HL-60/S4 (cell line): ENCODE data around the gene ITGA11.
"Not testable (repeated sequence)": the region's sequence is repeated elsewhere in the genome, so short reads cannot be mapped to it uniquely, and the experiment has no call there.

Source experiments
- in situ Hi-C: fragments of 300-500 bp; cut with MboI; formaldehyde crosslinking; loops from 2 replicates; pipeline ENCODE4 v1.14.3; 2022; ENCODE audit warnings: low sequenced_read_pairs

Gene ITGA11

DNA sequence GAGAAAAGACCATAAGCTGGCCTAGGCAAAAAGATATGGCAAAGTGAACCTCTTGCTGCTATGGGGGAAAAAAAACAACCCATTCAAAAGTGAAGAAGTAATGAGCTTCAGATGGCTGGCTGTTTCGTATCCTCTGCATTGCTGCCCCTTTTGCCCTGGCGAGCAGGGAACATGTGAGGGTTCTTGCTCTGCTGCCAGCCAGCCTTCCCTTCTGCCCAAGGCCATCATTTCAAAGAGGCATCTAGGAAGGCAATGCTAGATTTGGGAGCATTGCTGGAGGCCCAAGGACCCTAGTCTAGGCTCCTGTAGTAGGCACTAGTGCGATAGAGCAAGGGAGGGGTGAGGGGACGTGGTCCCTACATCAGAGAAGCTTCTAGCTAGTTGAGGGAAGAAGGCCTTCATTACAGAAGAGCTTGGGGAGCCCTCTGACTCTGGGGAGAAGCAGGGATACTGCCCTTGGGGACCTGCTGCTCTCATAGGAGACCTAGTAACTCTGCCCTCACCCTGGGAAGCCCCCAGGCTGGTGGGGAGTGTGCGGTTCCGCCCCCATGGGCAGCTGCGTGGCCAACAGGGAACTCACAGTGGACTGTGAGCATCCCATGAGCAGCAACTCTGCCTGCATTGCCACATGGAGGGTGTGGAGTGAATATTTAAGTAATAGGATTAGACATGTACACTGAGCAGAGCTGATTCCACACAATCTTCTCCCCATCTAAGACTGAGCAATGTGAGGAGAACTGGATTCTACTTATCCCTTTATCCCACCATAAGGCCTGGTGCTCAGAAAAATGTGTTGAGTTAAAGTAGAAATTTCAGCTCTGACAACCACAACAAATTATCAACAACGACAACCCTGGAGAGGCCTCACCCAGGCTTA lies 21.3 kb downstream of the ITGA11 start:
- in situ Hi-C loops: no loop called here

DNA sequence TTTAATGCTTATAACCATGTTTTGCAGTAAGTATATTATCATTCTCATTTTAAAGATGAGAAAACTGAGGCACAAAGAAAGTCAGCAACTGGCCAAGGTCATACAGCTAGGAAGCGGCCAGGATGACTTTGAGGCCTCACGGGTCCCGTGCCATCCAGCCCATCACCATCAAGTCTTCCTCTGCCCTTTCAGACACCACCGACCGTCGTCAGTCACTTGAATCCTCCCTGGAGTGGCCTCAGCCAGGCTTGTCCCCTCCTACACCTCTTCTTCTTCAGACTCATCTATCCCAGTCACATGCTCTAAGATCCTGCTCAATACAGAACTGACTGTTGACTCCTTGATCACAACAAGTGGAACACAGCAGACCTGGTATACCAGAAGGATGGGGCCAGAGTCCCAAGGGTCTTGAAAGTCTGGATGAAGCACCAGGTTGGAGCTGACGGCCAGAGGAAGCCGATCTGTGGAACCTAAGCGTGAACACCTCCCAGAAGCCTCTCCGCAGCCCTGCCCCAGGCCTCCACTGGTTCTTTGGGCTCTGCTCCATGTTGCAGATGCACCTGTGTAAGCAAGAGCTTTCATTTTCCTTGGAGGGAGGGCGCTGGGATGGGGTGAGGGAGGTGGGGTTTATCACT lies 22.1 kb downstream of the ITGA11 start:
- in situ Hi-C loops: no loop called here

- in situ Hi-C loops: no loop called here
These were observed 23.0 kb downstream of the ITGA11 start for GRCh38 chr15:68408971-68409370.

DNA sequence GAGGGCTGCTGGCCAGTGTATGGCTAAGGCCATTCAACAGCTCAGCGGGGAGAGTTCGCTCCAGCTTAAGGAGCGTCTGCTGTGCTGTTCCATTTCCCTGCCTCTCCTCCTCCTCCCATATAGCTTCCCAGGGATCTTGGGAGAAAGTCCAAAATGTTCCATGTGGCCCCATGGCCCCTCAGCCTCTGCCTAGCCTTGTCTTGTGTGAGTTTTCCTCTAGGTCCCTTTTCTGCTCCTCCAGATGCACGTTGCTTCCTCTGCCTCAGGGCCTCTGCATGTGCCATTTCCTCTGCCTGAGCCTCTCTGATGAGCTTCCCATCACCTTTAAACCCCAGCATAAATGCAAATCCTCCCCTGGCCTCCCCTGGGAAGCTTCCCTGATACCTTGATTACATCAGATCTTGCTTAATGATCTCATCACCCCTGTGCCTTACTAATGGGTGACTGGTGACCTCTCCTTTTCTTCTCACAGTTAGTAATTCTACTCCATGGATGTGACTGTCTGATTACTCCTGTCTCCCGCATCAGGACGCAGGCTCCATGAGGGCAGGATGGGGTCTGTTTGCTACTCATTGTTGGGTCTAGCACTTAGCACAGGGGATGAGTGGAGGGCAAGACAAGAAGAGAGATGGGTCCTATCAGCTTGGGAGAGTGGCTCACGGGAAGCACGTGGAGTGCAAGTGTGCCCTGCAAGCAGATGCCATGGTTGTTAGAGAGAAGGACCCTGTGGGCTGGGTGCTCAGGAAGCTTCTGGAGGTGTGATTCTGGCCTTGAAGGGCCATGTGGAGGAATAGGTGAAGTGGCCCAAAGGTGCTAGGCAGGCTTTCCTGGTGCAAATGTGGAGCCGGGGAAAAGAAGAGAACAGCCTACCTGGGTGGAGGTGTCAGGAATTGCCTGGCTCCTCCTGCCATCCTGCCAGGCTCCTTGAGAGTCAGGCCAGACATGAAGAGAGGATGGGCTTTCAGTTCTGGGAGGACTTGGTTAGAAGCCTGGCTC lies 23.8 kb downstream of the ITGA11 start:
- in situ Hi-C loops: no loop called here

DNA sequence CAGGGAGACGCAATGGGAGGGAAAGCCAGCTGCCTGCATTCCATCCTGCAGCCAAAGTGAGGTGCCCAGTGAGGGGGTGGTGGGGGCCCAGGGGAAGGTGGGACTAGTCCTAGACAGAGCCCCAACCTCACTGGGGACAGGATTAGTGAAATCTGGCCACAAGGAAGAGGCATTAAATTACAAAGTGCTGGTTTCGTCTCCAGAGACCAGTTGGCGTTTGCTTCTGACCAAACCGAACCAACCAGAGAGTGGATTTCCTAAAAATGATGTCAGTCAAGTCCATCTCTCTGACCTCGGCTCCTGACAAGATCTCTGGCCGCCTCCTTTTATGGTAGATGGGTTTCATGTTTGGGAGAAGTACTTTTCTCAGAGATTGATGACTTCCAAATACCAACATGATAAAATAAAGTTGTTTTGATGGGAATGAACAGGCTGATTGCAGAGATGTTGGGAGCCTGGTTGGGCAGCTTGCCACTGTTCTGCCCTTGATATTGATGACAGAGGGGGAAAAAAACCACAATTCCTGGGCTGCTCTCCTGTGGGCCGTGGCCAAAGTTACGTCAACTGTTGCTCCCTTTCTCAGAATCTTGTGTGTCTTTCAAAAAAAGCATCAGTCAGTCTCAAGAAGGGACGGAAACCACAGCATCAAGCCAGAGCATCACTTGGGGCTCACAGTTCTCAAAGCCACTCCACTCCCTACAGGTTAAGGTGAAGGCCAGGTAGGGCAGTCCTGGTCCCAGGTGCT lies 24.6 kb downstream of the ITGA11 start:
- in situ Hi-C loops: no loop called here

DNA sequence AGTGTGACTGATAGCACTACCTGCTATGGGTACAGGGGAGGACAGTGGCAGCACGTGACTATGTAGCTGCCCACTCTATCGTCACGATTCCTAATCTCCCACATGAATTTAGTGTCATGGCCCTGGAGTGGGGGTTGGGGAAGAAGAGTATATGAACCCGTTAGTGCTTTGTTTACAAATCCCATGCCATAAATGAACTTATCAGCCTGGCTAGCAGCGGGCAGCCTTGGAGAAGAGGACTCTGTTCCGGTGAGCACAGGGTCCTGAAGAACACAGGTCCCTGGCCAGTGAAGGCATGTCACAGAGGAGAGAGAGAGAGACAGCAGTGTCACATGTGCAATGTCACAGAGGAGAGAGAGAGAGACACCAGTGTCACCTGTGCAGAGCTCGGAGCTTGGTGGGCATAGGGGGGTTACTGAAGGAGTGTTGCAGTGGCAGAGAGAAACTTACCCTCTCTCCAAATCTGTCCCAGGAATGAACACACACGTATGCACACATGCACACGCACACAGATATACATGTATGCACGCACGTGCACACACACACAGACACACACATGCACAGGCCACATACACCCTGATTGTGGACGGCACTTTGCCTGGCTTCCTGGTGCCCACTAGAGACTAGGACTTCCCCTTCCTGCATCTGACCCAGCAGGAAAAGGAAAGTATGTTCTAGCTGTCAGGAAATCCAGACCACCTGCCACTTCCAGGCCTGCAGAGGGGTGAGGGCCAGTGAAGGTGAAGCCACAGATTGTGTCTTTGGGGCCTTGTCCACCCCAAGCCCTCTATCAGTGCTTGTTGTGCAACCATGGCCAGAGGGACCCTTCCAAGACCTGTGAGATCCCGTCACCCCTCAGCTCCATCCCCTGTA lies 26.3 kb downstream of the ITGA11 start:
- in situ Hi-C loops: no loop called here

DNA sequence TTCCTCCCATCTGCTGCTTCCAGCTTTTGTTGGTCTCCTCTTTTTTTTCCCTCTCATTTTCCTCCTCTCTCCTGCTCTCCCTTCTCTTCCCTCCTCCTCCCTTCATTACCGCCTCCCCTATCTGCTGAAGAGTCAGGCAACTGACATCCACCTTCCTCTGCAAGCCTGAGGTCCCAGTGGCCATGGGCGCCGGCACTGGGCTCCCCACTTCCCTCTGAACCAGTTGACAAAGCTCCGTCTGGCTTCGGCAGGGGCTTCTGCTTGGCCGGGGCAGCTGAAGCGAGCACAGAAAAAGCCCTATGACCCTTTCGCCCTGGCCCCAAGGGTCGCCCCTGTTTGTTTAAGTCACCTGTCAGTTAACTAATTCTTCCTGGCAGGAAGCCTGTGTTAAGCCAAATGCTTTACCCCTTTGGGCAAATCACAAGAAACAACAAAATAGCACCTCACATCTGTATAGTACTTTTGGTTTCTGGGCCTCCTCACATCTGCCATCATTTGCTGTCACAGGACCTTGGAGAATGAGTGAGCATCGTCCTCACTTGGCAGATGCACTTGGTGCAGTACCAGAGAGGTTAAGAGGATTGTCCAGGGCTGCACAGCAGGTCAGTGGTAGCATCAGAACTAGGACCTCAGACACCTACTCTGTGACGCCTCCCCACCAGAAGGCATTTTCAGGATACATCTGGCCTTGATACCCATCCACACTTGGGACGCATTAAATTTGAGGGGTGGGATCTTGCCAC lies 27.7 kb downstream of the ITGA11 start:
- in situ Hi-C loops: no loop called here

DNA sequence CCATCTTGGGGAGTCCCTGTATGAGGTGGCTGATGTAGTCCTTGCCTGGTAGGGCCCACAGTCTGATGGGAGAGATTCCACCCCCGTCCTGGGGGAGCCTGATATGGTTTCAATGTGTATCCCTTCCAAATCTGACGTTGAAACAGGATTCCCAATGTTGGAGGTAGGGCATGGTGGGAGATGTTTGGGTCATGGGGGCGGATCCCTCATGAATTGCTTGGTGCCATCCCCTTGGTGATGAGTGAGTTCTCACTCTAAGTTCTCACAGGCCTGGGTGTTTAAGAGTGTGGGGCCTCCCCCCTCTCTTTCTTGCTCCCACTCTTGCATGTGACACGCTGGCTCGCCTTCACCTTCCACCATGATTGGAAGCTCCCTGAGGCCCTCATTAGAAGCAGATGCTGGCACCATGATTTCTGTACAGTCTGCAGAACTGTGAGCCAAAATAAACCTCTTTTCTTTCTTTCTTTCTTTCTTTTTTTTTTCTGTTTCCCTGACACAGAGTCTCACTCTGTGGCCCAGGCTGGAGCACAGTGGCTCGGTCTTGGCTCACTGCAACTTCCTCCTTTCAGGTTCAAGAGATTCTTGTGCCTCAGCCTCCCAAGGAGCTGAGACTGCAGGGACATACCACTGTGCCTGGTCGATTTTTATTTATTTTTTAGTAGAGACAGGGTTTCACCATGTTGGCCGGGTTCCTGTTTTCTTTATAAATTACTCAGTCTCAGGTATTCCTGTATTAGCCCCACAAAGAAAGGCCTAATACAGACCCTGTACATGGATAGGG lies 28.6 kb downstream of the ITGA11 start:
- in situ Hi-C loops: no loop called here

DNA sequence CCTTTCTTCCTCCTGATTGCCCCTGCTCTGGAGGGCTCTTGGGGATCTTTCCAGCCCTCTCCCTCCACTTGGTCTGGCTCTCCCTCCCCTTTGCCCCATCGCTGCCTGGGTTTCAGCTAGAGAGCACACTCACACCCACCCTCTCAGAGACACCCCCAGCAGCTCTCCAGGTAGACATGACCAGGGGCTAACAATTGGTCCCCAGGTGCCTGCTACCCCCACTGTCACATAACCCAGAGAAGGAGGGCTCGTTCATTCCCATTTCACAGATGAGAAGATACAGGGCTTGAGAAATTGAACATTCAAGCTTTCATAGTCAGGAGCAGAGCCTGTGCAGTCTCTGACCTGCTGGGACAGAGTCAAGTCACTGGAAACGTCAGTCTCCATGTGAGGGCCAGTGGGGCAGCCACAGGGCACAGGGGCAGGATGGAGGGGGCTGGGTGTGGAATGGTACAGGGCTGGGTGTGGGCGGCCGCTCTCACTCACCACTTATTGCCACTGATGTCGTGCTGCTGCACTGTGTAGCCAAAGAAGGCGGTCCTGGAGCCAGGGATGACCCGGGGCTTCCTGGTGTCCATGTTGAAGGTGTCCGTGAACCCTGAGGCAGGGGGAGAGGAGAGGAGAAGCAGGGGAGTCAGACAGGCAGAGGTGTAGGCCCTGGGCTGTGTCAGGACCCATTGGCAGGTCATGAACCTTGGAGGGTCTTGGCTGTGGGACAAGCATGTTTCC lies 29.4 kb downstream of the ITGA11 start:
- in situ Hi-C loops: no loop called here

DNA sequence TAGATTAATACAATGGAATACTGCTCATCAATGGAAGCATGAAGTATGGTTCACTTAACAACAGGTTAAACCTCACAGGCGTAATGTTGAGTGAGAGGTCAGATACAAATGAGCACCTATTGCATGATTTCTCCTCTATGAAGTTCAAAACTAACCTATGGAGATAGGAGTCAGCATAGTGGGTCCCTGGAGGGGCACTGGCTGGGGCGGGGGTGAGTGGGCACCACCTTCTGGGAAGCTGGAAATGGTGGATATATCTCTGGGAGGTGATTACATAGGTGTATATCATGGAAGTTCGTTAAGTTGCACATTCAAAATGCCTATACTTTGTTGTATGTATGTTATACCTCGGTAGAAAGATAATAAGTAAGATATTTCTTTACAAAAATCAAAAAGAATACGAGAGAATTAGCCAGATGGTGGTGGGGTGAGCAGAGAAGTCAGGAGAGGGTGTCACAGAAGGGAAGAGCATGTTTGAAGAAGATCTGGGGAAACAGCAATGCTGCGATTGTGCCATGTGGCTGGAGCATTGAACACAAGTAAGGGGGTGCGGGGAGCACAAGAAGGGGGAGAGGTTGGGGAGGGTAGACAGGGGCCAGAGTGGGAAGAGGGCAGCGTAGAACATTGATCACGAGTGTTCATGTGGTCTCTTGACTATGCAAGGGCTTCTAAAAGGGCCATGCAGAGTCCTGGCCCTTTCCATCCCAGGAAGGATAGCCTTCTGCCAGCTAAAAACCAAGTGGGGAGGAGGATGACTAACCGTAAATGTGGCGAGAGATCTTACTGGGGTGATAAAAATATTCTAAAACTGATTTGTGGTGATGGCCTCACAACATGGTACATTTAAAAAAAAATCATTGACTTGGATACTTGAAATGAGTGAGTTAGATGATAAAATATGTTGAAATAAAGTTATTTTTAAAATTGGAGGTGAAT lies 30.2 kb downstream of the ITGA11 start:
- in situ Hi-C loops: no loop called here

- in situ Hi-C loops: no loop called here
These were observed 31.9 kb downstream of the ITGA11 start for GRCh38 chr15:68400066-68400456.

GRCh38 chr15:68399096-68400065 lies 32.6 kb downstream of the ITGA11 start:
- in situ Hi-C loops: no loop called here

DNA sequence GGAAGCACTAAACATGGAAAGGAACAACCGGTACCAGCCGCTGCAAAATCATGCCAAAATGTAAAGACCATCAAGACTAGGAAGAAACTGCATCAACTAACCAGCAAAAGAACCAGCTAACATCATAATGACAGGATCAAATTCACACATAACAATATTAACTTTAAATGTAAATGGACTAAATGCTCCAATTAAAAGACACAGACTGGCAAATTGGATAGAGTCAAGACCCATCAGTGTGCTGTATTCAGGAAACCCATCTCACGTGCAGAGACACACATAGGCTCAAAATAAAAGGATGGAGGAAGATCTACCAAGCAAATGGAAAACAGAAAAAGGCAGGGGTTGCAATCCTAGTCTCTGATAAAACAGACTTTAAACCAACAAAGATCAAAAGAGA lies 34.0 kb downstream of the ITGA11 start:
- in situ Hi-C loops: not testable (repeated sequence)

- in situ Hi-C loops: no loop called here
These were observed 35.9 kb downstream of the ITGA11 start for GRCh38 chr15:68396068-68396467.

DNA sequence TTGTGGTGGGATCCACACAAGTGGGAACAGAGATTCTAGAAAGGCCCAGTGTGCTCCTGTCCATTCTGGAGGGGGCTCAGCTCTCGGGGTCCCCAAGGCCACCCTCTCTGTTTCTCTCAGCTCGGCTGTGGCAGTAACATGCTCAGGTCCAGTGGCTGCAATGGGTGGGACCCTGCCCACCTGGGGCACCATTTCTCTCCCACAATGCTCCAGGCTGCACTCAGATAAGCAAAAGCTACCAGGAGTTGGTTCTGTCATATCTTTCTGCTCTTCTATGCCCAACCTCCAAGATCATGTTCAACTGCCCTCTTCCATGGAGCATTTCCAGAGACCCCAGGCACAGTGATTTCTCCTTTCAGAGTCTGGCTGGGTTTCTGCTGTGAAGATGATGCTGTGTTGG lies 40.8 kb downstream of the ITGA11 start:
- in situ Hi-C loops: no loop called here
